OCI-LY7 (cell line): ENCODE measurements around the gene ACOX1. TPM values are rescaled to one million over a fixed set of nuclear protein-coding genes. Genes with fewer than 3 reads are reported as not detected.

Source experiments
- BruUV-seq: library from RNA; stranded (reverse); fragments of 400-500 nt; replicated peaks from 2 replicates; lab custom pipeline; 2021; lab: Mats Ljungman, UMichigan
- CTCF ChIA-PET: fragments of 300-600 bp; sonication (Branson Sonifier 250); formaldehyde crosslinking; loops from one replicate; lab custom pipeline; 2022; ENCODE audit warnings: antibody characterized with exemption; ENCODE audit not compliant: unreplicated experiment; lab: Charles Lee
- POLR2A ChIA-PET: fragments of 300-600 bp; sonication (Branson Sonifier 250); formaldehyde crosslinking; loops from one replicate; lab custom pipeline; 2022; ENCODE audit warnings: antibody characterized with exemption; lab: Charles Lee
- DNase-seq: peaks from one replicate; pipeline ENCODE4 v3.0.0-alpha.2; 2015; ENCODE audit warnings: low spot score
- H2AFZ ChIP-seq: fragments of 200-600 bp; sonication (generic), shearing (Covaris generic); 2 replicates; pipeline ENCODE4 v1.6.1; 2014; ENCODE audit warnings: mild to moderate bottlenecking, antibody characterized with exemption, low read length, moderate library complexity
- H3K27ac ChIP-seq: fragments of 200-600 bp; sonication (generic); 2 replicates; pipeline ENCODE4 v1.5.1; 2014; ENCODE audit warnings: mixed run types, low read depth, mild to moderate bottlenecking, moderate library complexity, low read length, inconsistent platforms; ENCODE audit not compliant: poor library complexity, severe bottlenecking
- H3K36me3 ChIP-seq: fragments of 200-600 bp; sonication (generic); 2 replicates; pipeline ENCODE4 v1.6.1; 2014; ENCODE audit warnings: mild to moderate bottlenecking, antibody characterized with exemption, low read length, moderate library complexity, mixed read lengths; ENCODE audit not compliant: insufficient read depth
- H3K4me1 ChIP-seq: fragments of 200-600 bp; sonication (generic); 2 replicates; pipeline ENCODE4 v1.5.1; 2014; ENCODE audit warnings: mild to moderate bottlenecking, low read length; ENCODE audit not compliant: insufficient read depth, poor library complexity, severe bottlenecking
- H3K4me2 ChIP-seq: fragments of 200-600 bp; sonication (generic); 2 replicates; pipeline ENCODE4 v1.6.1; 2014; ENCODE audit warnings: mild to moderate bottlenecking, low read length
- H3K4me3 ChIP-seq: fragments of 200-600 bp; sonication (generic); 2 replicates; pipeline ENCODE4 v1.5.1; 2014; ENCODE audit warnings: mild to moderate bottlenecking, low read depth, low read length; ENCODE audit not compliant: poor library complexity, severe bottlenecking
- H3K79me2 ChIP-seq: fragments of 200-600 bp; sonication (generic); 2 replicates; pipeline ENCODE4 v1.6.1; 2016; ENCODE audit warnings: low read depth, mild to moderate bottlenecking, low read length, moderate library complexity, mixed read lengths; ENCODE audit not compliant: insufficient read depth
- H3K9me2 ChIP-seq: fragments of 200-600 bp; sonication (generic); 2 replicates; pipeline ENCODE4 v1.6.1; 2016; ENCODE audit warnings: mild to moderate bottlenecking, low read length, mixed read lengths; ENCODE audit not compliant: insufficient read depth
- H3K9me3 ChIP-seq: fragments of 200-600 bp; sonication (generic); 2 replicates; pipeline ENCODE4 v1.6.1; 2014; ENCODE audit warnings: mild to moderate bottlenecking, mixed run types, low read length, mixed read lengths
- H4K20me1 ChIP-seq: fragments of 200-600 bp; sonication (generic); 2 replicates; pipeline ENCODE4 v1.6.1; 2014; ENCODE audit warnings: mild to moderate bottlenecking, antibody characterized with exemption, low read length, moderate library complexity, mixed read lengths; ENCODE audit not compliant: insufficient read depth
- CTCF ChIP-seq: fragments of 200-600 bp; sonication (generic); conservative IDR thresholded peaks from 2 replicates; pipeline ENCODE4 v1.5.1; 2014; ENCODE audit warnings: mild to moderate bottlenecking, antibody characterized with exemption, low read length, moderate library complexity, mixed read lengths
- EZH2phosphoT487 ChIP-seq: fragments of 200-600 bp; sonication (generic); IDR thresholded peaks from 2 replicates; pipeline ENCODE4 v1.6.1; 2018; ENCODE audit warnings: low read depth, borderline replicate concordance, mild to moderate bottlenecking, mixed run types, antibody characterized with exemption, low read length, moderate library complexity, mixed read lengths
- intact Hi-C: fragments of 100-400 bp; cut with micrococcal nuclease; formaldehyde crosslinking; loops from one replicate; pipeline ENCODE4 v1.10.0; 2022; ENCODE audit not compliant: unreplicated experiment
- total RNA-seq, 2 experiments: library from RNA; depleted of rRNA in 1 of 2; stranded (reverse); fragments of >200 nt in 1 of 2; shearing (Covaris generic) in 1 of 2; gene quantifications; 2 replicates each; pipeline ENCODE4 v1.2.3, GENCODE V29; 2014 to 2022

The ACOX1 gene
- total RNA-seq, 2 experiments from 2014 or later = 22.6 to 34.6 TPM

- Histone ChIP-seq H3K4me3 (peak overlapping the region; percentile 79), H3K9me3 (no peaks in the 10 kb centered on the region), H3K79me2 (peaks cover 24% of the 10 kb centered on the region; the same call in 1 of the 2 replicates), H3K36me3 (no peaks in the 10 kb centered on the region), H3K9me2 (no peaks in the 10 kb centered on the region), H3K4me2 (peak overlapping the region; percentile 86), H2AFZ (no peak overlapping the region), H3K27ac (no peak overlapping the region), H3K4me1 (peaks cover 45% of the 10 kb centered on the region), H4K20me1 (no peaks in the 10 kb centered on the region)
- CTCF ChIA-PET = interaction anchor here (0.5 to 0.9 kb wide), 2 partner anchors 26 to 33 kb away, joined by 3 to 4 read pairs; no protein-coding TSS in a partner anchor
- POLR2A ChIA-PET = interaction anchor here (0.6 to 2.4 kb wide), 14 partner anchors 9 to 410 kb away, joined by 3 to 17 read pairs (median 3); partner anchors contain the start of gene EXOC7
- BruUV-seq = no TSS peak
- no peak for DNase-seq
- intact Hi-C loops = no loop called here
- TF ChIP-seq CTCF = no peak
- no peak for TF ChIP-seq EZH2phosphoT487
Observed at GRCh38 chr17:75981019-75981615, 2.2 kb upstream of the ACOX1 start.

- BruUV-seq = TSS peak; percentile 78
Observed at GRCh38 chr17:75980188-75981018, 1.4 kb upstream of the ACOX1 start.

More at GRCh38 chr17:75980188-75981018, 1.4 kb upstream of the ACOX1 start:
- TF ChIP-seq CTCF (no peak), EZH2phosphoT487 (no peak)
- no peaks in the 10 kb centered on the region for H4K20me1 ChIP-seq
- no peaks in the 10 kb centered on the region for H3K9me3 ChIP-seq
- CTCF ChIA-PET = interaction anchor here (0.6 to 0.9 kb wide), 2 partner anchors 34 to 285 kb away, joined by 3 read pairs; partner anchors contain the start of gene UBALD2
- no peaks in the 10 kb centered on the region for H3K36me3 ChIP-seq
- intact Hi-C loops = no loop called here
- H3K27ac ChIP-seq = peak overlapping the region; percentile 69
- H3K4me1 ChIP-seq = peaks cover 52% of the 10 kb centered on the region
- DNase-seq = no peak
- peak overlapping the region; percentile 79 for H3K4me3 ChIP-seq
- peak overlapping the region; percentile 86 for H3K4me2 ChIP-seq
- peak overlapping the region; percentile 62; the same call in 1 of the 2 replicates for H2AFZ ChIP-seq
- no peaks in the 10 kb centered on the region for H3K9me2 ChIP-seq
- H3K79me2 ChIP-seq = peaks cover 24% of the 10 kb centered on the region; the same call in 1 of the 2 replicates
- POLR2A ChIA-PET = interaction anchor here (0.6 to 2.4 kb wide), 16 partner anchors 10 to 282 kb away, joined by 3 to 17 read pairs (median 4); partner anchors contain the start of gene EXOC7
